ENCODE measurements around the gene ACOT8.

DNA sequence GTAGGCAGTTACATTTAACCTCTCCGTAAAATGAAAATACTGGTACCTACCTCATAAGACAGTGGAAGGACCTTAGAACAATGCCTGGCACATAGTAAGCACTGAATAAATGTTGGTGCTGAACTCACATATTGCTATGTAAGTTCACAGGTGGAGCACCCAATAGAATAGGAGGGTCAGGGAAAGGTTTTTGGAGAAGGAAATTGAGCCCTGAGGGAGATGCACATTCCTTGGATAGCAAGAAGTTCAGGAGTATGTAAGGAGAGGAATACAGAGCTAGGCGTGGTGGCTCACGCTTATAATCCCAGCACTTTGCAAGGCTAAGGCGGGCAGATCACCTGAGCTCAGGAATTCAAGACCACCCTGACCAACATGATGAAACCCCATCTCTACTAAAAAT lies 37.7 kb downstream of the ACOT8 start:
- TF ChIP-seq POLR2A (IDR thresholded peaks at IDR 0.05; ENCODE audit: low read length) (no peak), GATA1 (IDR thresholded peaks at IDR 0.05; ENCODE audit: low read depth, low read length) (no peak)

All from erythroblast (primary cell).